Lower leg skin (tissue), 3 donors: ENCODE data around the gene BAG3.

ENCODE experiments used
- POLR2A ChIP-seq, 2 donors: fragments of 450-650 bp; IDR thresholded peaks; one replicate each; pipeline ENCODE4 v1.6.1; 2016 to 2017; ENCODE audit warnings: antibody characterized with exemption in 2 of 2, mild to moderate bottlenecking in 1 of 2, moderate library complexity in 1 of 2
- TF ChIP-seq, protein P1 (sequence below), 3 donors: fragments of 450-650 bp; IDR thresholded peaks; one replicate each; pipeline ENCODE4 v1.5.1; 2016; ENCODE audit warnings: antibody characterized with exemption in 3 of 3, mild to moderate bottlenecking in 3 of 3, moderate library complexity in 2 of 3

DNA sequence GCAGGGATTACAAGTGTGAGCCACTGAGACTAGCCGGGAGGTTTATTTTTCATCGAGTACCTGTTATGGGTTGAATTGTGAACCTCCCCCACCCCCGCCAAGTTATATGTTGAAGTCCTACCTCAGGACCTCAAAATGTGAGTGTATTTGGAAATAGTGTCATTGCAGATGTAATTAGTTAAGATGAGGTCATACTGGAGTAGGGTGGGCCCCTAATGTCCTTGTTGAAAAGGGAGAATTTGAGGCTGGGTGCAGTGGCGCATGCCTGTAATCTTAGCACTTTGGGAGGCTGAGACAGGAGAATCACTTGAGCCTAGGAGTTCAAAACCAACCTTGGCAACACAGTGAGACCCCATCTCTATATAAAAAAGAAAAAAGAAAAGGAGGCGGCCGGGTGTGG is 10.8 kb upstream of the BAG3 start:
- TF ChIP-seq POLR2A (IDR thresholded peaks at IDR 0.05) = no peak
- TF ChIP-seq, protein P1, sequence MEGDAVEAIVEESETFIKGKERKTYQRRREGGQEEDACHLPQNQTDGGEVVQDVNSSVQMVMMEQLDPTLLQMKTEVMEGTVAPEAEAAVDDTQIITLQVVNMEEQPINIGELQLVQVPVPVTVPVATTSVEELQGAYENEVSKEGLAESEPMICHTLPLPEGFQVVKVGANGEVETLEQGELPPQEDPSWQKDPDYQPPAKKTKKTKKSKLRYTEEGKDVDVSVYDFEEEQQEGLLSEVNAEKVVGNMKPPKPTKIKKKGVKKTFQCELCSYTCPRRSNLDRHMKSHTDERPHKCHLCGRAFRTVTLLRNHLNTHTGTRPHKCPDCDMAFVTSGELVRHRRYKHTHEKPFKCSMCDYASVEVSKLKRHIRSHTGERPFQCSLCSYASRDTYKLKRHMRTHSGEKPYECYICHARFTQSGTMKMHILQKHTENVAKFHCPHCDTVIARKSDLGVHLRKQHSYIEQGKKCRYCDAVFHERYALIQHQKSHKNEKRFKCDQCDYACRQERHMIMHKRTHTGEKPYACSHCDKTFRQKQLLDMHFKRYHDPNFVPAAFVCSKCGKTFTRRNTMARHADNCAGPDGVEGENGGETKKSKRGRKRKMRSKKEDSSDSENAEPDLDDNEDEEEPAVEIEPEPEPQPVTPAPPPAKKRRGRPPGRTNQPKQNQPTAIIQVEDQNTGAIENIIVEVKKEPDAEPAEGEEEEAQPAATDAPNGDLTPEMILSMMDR (IDR thresholded peaks at IDR 0.05) = no peak
